ENCODE results near the gene BIRC7.

BIRC7 gene

DNA sequence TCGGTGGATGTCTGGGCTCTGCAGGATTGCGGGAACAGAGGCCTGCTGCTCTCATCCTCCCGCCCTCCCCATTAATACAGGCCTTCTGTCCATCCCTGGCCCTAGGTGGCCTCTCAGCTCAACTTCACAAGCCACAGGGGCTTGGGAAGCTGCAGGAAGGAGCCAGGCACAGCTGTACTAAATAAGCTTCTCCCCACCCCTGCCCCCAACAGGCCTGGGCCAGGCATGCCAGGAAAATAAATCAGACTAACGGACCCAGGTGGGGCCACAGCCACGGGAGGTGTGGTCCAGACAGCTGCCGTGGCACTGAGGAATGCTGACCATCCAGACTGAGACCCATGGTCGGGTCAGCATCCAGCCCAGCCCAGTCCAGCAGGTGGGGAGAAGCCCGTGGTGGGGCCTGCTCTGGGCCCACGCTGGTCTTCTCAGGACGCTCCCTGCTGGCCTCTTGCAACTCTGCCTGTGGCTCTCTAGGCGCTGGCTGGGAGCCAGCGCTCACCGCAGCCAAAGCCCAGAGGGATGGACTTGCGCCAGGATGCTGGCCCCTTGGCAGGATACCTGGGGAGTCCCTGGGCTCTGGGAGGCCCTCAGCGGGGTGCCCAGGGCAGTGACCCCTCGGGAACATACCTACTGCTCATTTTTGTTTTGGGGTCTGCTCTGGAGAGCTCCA, 11.2 kb upstream of the BIRC7 start:
- no peak for DNase-seq (ENCODE audit: low read depth in 2 of 3, low spot score in 2 of 3)

DNA sequence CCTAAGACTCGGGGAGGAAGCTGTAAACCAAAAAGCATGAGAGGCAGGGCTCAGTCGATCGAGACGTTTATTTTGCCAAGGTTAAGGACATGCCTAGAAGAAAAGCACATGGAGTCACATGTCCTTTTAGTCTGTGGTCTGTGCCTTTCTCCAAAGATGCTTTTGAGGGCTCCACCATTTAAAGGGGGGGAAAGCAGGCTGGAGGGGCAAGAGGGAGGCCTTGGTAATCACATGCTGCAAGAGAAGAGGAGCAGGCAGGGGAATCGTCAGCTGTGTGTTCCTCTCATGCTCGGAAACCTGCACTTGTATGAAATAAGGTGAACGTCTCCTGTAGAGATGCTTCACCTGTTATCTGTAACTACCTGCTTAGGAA, 10.6 kb upstream of the BIRC7 start:
- DNase-seq (ENCODE audit: low read depth in 2 of 3, low spot score in 2 of 3), result no peak

DNA sequence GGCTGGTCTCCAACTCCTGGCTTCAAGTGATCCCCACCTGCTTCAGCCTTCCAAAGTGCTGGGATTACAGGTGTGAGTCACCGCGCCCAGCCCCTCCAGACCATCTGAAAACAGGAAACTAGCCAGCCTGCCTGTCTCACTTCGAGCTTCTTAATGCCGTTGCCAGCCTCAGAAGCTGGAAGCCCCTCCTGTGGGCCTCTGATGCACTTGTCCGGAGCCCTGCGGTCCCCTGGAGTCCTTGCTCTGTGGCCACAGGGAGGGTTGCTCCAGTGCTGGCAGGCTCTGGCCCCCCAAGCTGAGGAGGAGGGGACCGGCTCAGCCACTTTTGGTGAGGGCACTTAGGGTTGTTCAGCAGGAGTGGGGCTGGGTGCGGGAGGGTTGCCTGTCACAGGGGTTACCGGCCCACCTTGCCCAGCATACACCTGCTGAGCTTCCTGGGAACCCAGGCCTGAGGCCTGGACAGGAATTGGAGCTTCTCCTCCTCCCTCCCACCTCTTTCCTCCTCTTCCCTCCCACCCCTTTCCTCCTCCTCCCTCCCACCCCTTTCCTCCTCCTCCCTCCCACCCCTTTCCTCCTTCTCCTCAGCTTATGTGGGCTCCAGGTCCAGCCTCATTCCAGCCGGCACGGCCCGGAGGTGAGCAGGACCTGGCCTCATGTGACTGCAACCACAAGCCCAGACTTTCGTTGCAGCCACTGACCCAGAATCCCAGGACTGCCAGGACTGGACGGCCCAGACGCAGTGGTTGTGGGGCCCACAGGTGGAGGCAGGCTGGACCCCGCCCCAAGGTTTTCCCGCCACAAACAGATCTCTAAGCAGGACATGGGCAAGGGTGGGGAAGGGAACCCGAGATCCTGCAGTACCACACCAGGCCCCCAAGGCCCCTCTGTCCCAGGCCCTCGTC, 9.4 kb upstream of the BIRC7 start:
- DNase-seq (ENCODE audit: low read depth in 2 of 3, low spot score in 2 of 3), result no peak

DNA sequence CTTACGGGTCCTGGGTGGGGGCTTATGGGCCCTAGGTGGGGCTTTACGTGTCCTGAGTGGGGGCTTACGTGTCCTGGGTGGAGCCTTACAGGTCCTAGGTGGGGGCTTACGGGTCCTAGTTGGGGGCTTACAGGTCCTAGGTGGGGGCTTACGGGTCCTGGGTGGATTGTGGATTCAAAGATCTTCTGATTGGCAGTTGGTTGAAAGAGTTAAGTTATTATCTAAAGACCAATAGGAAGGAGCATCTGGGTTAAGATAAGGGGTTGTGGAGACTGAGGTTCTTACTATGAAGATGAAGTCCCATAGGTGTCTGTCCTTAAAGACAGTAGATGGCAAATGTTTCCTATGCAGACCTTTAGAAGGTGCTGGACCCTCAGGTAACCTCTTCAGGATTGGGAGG, 8.4 kb upstream of the BIRC7 start:
- DNase-seq (ENCODE audit: low read depth in 2 of 3, low spot score in 2 of 3), result no peak

DNA sequence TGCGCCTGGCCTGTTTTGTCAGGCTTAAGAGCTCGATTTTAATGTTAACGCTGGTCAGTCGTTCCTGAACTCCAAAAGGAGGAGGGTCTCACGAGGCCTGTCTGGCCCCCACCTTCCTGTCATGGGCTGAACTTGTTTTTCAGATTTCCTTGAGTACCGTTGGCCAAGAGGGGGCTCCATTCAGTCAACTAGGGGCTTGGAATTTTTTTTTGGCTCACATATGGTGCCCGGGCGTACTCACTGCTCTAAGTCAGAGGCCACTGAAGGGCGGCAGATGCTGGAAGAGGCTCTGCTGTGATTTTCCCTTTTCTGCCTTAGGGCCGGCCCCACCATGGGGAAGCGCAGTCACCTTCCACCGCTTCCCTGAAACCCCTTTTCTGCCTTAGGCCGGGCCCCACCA, 6.9 kb upstream of the BIRC7 start:
- DNase-seq (ENCODE audit: low read depth in 2 of 3, low spot score in 2 of 3), result no peak

DNA sequence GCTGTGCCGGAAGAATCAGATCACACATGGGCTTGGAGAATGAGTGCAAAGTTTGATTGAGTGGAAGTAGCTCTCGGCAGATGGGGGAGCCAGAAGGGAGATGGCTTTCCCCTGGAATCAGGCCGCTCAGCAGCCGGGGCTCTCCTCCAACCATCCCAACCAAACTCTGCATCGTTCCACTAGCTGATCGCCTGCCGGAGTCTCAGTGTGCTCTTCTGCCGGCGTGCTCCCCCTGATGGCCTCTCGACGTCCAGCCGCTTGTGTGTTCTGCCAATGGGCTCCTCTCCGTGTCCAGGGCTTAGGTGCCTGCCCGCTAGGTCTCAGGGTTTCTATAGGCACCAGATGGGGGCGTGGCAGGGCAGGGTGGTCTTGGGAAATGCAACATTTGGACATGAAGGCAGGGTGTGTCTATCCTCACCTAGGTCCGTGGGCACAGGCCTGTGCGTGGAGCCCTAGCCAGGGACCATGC, 4.9 kb upstream of the BIRC7 start:
- no peak for DNase-seq (ENCODE audit: low read depth in 2 of 3, low spot score in 2 of 3)

DNA sequence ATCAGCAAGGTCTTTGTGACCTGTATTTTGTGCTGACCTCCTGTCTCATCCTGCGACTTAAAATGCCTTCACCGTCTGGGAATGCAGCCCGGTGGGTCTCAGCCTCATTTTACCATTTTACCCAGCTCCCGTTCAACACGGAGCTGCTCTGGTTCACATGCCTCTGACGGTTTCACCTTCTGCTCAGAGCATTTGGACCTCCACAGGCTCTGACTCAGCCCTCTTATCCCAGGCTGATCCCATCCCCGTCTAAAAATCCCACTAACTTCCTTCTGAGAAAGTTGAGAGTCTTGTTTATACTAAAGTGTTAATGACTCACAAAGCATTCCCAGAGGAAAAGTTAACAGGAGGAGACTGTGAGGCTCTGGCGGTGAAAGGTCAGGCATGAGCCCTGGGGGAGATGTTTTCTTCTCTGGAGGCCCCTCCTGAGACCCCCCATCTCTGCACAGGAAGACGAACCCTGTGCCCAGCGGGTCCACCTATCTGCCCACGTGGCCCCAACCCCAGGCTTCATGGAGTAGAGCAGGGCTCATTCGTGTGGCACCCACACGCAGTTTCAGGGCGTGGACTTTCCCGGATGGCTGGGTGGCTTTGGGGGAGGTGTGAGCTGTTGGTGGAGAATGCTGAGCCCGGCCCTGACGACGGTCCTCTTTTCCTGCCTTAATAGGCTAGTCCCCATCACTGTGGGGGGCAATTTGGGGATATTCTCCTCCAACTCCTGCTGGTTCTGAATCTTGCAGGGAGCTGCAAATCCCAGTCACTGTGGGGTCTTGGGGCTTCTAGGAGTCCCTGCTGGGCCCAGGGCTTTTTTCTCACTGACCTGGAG, 3.3 kb upstream of the BIRC7 start:
- DNase-seq (ENCODE audit: low read depth in 2 of 3, low spot score in 2 of 3), result no peak

DNA sequence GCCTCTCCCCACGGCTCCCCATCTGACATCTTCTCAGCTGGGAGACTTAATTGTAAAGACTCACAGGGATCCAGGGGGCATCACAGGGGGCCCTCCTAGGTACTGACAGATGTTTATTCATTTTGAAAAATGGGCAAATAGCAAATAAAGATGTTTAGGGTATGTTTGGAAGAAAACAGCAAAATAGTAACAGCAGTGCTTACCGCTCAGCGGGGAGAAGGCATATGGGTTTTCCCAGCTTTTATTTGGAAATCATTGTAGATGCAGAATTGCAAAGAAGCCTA, 2.7 kb upstream of the BIRC7 start:
- DNase-seq (ENCODE audit: low read depth in 2 of 3, low spot score in 2 of 3), result no peak

DNA sequence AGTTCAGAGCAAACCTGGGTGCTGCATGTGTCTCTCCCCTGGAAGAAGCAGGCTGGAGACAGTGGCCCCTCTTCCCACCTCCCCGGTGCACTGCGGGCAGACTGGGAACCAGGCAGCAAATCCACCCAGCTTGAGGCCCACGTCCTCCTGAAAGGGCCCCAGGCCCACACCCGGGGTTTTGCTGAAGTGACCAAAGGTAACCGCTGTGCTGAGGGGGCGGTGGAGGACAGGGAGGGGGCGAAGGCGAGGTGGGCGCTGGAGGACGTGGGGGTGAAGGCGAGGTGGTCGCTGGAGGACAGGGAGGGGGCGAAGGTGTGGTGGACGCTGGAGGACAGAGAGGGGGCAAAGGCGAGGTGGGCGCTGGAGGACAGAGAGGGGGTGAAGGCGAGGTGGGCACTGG, 1.8 kb upstream of the BIRC7 start:
- DNase-seq (ENCODE audit: low read depth in 2 of 3, low spot score in 2 of 3), result no peak

DNA sequence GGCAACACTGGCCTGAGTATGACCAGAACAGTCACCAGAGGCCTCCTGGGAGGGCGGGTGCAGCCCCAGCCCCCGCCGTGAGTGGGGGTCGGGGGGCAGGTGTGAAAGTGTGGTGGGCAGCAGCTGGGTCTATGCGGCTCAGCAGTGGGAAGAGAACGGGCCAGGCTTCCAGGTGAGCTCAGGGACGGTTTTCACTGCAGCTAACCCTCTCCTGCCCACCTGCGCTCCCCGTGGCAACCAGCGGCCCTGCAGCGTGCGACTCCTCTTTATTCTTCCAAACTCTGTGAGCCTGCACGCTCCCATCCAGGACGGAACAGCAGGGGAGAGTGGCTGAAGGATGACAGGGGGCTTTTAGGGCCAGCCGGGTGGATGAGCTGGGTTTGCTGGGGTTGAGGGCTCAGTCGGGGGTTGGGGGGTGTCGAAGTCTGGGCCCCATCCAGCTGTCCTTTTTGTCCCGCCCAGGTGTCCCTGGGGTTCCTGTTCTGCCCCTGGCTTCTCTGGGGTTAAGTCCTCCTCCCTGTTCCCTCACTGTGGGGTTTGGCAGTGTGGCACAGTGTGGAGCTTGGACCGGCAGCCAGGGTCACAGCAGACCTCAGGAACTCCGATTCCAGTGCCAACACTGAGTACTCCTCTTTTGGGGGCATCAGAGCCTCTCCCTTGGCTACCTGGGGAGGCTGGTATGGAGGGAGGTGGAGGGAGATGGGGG, 859 bp upstream of the BIRC7 start:
- DNase-seq (ENCODE audit: low read depth in 2 of 3, low spot score in 2 of 3), result no peak

DNA sequence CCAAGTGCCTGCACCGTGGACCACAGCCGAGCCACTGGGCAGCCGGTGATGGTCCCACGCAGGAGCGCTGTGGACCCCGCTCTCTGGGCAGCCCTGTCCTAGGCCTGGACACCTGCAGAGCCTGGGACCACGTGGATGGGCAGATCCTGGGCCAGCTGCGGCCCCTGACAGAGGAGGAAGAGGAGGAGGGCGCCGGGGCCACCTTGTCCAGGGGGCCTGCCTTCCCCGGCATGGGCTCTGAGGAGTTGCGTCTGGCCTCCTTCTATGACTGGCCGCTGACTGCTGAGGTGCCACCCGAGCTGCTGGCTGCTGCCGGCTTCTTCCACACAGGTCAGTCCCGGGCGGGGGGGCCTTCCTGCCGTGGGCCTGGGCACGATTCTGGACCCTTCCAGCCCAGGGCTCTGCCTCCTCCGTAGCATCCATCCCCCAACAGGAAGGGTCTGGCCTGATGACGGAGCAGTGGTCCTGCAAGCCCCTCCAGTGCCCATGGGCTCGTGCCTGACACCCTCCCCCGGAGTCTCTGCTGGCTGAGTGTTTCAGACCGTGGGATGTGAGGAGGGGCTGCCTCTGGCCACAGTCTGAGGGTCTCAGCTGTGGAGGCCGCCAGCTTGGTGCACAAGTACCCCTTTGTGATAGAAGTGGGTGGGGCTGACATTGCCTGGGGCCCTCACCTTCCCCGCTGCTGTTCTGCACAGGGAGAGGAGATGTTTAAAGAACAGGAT, 572 bp downstream of the BIRC7 start:
- no peak for DNase-seq (ENCODE audit: low read depth in 2 of 3, low spot score in 2 of 3)

DNA sequence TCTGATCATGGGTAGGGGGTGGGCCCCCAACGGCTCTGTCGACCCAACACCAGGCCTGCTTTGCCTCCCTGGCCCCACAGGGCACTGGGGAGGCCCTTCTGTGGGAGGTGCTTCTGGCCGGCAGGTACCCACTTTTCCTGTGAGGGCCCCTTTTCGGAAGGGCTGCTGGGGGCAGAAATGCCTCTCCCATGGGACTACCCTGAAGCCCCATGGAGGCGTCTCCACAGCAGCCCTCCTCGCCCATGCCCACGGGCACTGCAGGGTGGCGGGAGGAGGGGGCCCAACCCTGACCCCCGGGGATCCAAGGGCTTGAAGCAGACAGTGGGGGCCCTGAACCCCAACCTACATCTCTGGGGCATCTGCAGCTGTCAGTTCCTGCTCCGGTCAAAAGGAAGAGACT, 2.3 kb downstream of the BIRC7 start:
- no peak for DNase-seq (ENCODE audit: low read depth in 2 of 3, low spot score in 2 of 3)

DNA sequence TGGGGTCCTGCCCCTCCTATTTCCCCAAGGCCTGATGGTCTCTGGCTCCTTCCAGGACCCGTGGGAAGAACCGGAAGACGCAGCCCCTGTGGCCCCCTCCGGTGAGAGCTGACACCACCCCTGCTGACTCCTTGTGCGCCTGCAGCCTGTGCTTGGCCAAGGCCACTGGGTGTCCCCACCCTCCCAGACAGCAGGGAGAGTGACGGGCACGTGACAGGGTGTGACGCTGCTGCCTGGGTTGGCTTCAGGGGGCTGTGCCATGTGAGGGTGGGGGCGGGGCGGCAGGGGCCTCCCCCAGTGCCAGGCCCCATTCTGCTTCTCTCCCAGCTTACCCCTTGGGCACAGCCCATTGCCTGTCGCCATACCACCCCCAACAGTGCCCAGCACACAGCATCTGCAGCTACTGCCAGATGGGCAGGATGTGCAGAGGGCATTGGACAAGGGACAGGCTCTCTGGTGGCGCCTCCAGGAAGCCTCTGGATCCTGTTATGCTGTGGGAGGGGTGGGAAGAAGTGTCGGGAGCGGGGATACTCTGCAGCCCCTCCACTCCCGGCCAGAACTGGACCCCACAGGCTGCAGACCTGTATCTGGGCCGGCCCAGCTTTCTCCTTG, 2.9 kb downstream of the BIRC7 start:
- no peak for DNase-seq (ENCODE audit: low read depth in 2 of 3, low spot score in 2 of 3)

DNA sequence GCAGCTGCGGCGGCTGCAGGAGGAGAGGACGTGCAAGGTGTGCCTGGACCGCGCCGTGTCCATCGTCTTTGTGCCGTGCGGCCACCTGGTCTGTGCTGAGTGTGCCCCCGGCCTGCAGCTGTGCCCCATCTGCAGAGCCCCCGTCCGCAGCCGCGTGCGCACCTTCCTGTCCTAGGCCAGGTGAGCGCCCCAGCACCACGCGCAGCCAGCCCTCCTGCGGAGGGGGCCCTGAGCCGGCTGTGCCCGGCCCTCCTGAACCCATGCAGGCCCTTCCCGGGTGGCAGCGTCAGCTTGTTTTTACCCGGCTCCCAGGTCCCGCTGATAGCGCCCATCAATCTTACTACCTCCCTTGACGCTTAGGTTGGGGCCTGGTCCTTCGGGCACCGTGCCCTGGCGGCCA, 3.7 kb downstream of the BIRC7 start:
- DNase-seq (ENCODE audit: low read depth in 2 of 3, low spot score in 2 of 3), result no peak

DNA sequence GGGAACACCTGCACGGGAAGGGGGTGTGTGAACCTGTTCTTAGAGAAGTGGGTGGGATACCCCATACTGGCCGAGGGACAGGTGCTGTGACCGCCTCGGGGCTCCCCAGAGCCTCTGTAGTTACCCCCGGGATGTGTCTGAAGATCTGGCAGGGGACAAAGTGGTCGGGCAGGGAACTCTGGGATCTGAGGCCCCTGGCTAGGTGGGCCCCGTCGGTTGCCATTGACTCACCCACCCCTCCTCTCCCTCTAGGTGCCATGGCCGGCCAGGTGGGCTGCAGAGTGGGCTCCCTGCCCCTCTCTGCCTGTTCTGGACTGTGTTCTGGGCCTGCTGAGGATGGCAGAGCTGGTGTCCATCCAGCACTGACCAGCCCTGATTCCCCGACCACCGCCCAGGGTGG, 4.3 kb downstream of the BIRC7 start:
- no peak for DNase-seq (ENCODE audit: low read depth in 2 of 3, low spot score in 2 of 3)

DNA sequence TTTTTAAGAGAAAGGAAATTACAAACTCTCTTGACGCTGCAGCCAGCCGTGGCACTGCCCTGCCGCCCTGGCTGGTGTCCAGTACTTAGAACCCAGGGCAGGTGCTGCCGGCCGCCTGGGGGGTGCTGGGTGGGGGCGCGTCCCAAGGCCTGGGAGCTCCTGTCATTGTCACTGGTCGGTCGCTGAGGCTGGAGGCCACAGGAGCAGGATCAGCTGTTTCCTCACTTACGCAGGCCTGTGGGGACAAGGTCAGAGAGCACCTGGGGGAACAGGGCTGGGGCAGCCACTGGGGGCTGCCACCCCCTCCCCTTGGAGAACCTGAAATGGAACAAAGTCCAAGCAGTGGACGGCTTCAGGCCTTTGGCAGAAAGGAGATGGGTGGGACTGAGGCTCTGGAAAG, 5.6 kb downstream of the BIRC7 start:
- DNase-seq (ENCODE audit: low read depth in 2 of 3, low spot score in 2 of 3), result no peak

DNA sequence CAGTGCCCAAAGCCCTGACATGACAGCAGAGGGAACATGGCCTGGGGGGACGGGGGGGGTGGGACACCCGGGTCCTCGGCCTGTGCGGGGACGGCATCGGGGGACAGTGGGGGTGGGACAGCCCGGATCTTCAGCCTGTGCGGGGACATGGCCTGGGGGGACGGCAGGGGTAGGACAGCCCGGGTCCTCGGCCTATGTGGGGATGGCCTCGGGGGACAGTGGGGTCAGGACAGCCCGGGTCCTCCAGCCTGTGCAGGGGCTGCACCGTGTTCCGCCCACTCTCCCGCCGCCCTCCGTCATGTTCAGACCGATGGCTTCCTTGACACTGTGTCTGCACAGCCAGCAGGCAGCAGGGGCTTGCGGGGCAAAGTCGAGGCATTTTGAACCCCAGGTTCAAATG, 7.0 kb downstream of the BIRC7 start:
- no peak for DNase-seq (ENCODE audit: low read depth in 2 of 3, low spot score in 2 of 3)

DNA sequence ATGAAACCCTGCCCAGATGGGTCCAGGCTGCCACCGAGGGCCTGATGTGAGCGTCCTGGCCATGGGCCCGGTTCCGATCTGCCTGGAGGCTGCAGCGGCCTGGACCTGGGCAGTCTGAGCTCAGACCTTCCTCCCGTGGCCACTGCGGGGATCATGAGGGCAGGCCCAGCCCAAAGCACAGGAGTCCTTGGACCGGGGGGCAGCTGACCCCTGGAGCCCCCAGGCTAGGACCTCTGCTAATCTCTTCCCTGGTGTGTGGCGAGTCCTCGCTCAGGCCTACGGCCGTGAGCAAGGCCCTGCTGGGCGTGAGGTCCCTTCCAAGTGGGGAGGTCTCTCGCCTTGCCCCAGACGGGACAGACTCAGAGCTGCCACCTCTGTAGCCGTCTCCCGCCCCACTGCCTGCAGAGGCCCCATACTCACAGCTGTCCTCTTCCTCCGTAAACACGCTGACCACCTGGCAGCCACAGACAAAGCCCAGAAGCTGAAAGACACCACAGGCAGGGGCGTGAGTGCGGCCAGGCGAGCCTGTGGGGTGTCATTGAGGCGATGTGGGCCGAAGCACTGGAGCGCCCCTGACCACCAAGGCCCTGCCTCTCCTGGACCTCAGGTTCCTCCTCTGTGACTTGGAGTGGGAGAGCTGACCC, 8.0 kb downstream of the BIRC7 start:
- DNase-seq (ENCODE audit: low read depth in 2 of 3, low spot score in 2 of 3), result no peak

DNA sequence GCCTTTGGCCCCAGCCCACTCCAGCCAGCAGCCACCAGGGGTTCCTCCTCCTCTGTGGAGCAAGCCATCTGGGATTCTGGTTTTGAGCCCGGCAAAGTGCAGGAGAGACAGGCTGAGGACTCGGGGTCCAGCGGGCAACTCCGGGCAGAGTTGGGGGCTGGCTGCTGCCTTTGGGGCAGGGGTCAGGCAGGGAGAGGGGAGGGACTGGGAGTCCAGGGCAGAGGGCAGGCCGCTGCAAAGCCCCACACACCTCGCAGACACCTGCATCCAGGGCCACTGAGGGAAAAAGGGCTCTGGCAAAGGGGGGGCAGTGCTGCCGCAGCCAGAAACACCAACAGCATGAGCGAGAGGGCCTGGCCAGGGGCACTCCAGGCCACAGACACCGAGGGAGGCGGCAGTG, 8.8 kb downstream of the BIRC7 start:
- DNase-seq (ENCODE audit: low read depth in 2 of 3, low spot score in 2 of 3), result no peak
